Liver (tissue), 9 donors: ENCODE results near the gene RRP12. TPM values are rescaled to one million over a fixed set of nuclear protein-coding genes. Genes with fewer than 3 reads are reported as not detected.

Experiments
- DNase-seq: peaks from one replicate; pipeline ENCODE4 v3.0.0-alpha.2; 2017; ENCODE audit warnings: low spot score
- H3K27ac ChIP-seq, 2 donors: one replicate each; pipeline ENCODE4 v1.7.0; 2013; ENCODE audit warnings: inconsistent platforms in 2 of 2, low read length in 2 of 2, control low read depth in 1 of 2, low read depth in 1 of 2, mild to moderate bottlenecking in 1 of 2
- H3K27me3 ChIP-seq, 4 donors: one replicate each; pipeline versions ENCODE4 v1.6.1 to v1.7.0; 2013; ENCODE audit warnings: low read length in 3 of 4, inconsistent platforms in 1 of 4, mild to moderate bottlenecking in 1 of 4, moderate library complexity in 1 of 4; ENCODE audit not compliant: control insufficient read depth in 4 of 4, insufficient read depth in 4 of 4
- H3K36me3 ChIP-seq, 4 donors: one replicate each; pipeline versions ENCODE4 v1.6.1 to v1.7.0; 2013; ENCODE audit warnings: low read length in 3 of 4, mild to moderate bottlenecking in 3 of 4, low read depth in 1 of 4, moderate library complexity in 1 of 4; ENCODE audit not compliant: control insufficient read depth in 4 of 4, insufficient read depth in 3 of 4
- H3K4me1 ChIP-seq, 4 donors: one replicate each; pipeline versions ENCODE4 v1.6.1 to v1.7.0; 2013; ENCODE audit warnings: low read length in 3 of 4, mild to moderate bottlenecking in 3 of 4, moderate library complexity in 1 of 4; ENCODE audit not compliant: control insufficient read depth in 4 of 4, insufficient read depth in 4 of 4
- H3K4me3 ChIP-seq, 3 donors: one replicate each; pipeline versions ENCODE4 v1.6.1 to v1.7.0; 2013; ENCODE audit warnings: low read length in 3 of 3, control low read depth in 1 of 3, low read depth in 1 of 3, mild to moderate bottlenecking in 1 of 3
- H3K9ac ChIP-seq, 2 donors: one replicate each; pipeline ENCODE4 v1.7.0; 2013; ENCODE audit warnings: low read length in 2 of 2, mild to moderate bottlenecking in 2 of 2, moderate library complexity in 2 of 2, control low read depth in 1 of 2, low read depth in 1 of 2
- H3K9me3 ChIP-seq, 4 donors: one replicate each; pipeline versions ENCODE4 v1.6.1 to v1.7.0; 2013; ENCODE audit warnings: low read length in 3 of 4; ENCODE audit not compliant: control insufficient read depth in 4 of 4
- EGR1 ChIP-seq, 2 donors: IDR thresholded peaks; 2 replicates each; pipeline ENCODE4 v1.6.1; 2016 to 2018; ENCODE audit warnings: antibody characterized with exemption in 2 of 2, low read depth in 2 of 2
- FOXA1 ChIP-seq: IDR thresholded peaks from 2 replicates; pipeline ENCODE4 v1.6.1; 2016; ENCODE audit warnings: antibody characterized with exemption
- FOXA2 ChIP-seq: IDR thresholded peaks from 2 replicates; pipeline ENCODE4 v1.6.1; 2016; ENCODE audit warnings: antibody characterized with exemption
- GABPA ChIP-seq, 2 donors: IDR thresholded peaks in 1 of 2; conservative IDR thresholded peaks in 1 of 2; 2 replicates each; pipeline ENCODE4 v1.6.1; 2016; ENCODE audit warnings: antibody characterized with exemption in 2 of 2, mild to moderate bottlenecking in 1 of 2, moderate library complexity in 1 of 2
- HNF4A ChIP-seq, 2 donors: conservative IDR thresholded peaks; 2 replicates each; pipeline ENCODE4 v1.6.1; 2016; ENCODE audit warnings: antibody characterized with exemption in 2 of 2, mild to moderate bottlenecking in 2 of 2
- HNF4G ChIP-seq: IDR thresholded peaks from 2 replicates; pipeline ENCODE4 v1.6.1; 2016; ENCODE audit warnings: antibody characterized with exemption
- NR2F2 ChIP-seq: IDR thresholded peaks from 2 replicates; pipeline ENCODE4 v1.6.1; 2016; ENCODE audit warnings: antibody characterized with exemption
- RAD21 ChIP-seq, 2 donors: IDR thresholded peaks; 2 replicates each; pipeline ENCODE4 v1.6.1; 2016; ENCODE audit warnings: antibody characterized with exemption in 2 of 2, mild to moderate bottlenecking in 2 of 2
- RXRA ChIP-seq, 2 donors: IDR thresholded peaks; 2 replicates each; pipeline ENCODE4 v1.6.1; 2017 to 2018; ENCODE audit warnings: antibody characterized with exemption in 2 of 2, mild to moderate bottlenecking in 1 of 2
- SP1 ChIP-seq: IDR thresholded peaks from 2 replicates; pipeline ENCODE4 v1.6.1; 2018; ENCODE audit warnings: antibody characterized with exemption, mild to moderate bottlenecking
- TAF1 ChIP-seq: conservative IDR thresholded peaks from 2 replicates; pipeline ENCODE4 v1.6.1; 2016; ENCODE audit warnings: antibody characterized with exemption, mild to moderate bottlenecking
- WGBS: extraction: QIAGEN DNeasy Blood & Tissue Kit; methylation state at CpG from one replicate; pipeline ENCODE4 v1.1.7; 2013; 5-methylcytosine and 5-hydroxymethylcytosine counted together
- polyA plus RNA-seq, 2 donors: library from polyadenylated mRNA; stranded (reverse) in 1 of 2; unstranded in 1 of 2; fragments of 200-250 nt in 1 of 2; fragments of >200 nt in 1 of 2; fragmentation: Nextera tagmentation in 1 of 2; extraction: Ambion mirVana in 1 of 2; gene quantifications; one replicate each; pipeline versions ENCODE4 v1.2.1 to v1.2.3, GENCODE V29; 2013 to 2015
- total RNA-seq, 2 donors: library from RNA; depleted of rRNA; stranded (reverse); fragments of >200 nt; gene quantifications; one replicate each; pipeline ENCODE4 v1.2.3, GENCODE V29; 2014
- TF ChIP-seq, protein P1 (sequence below): IDR thresholded peaks from 2 replicates; pipeline ENCODE4 v1.6.1; 2016; ENCODE audit warnings: antibody characterized with exemption, mild to moderate bottlenecking
- TF ChIP-seq, protein P2 (sequence below): fragments of 150-350 bp; IDR thresholded peaks from 2 replicates; pipeline ENCODE4 v1.5.1; 2017; ENCODE audit warnings: improper control_type of control experiment, low read depth, low read length; ENCODE audit not compliant: missing input control
- TF ChIP-seq, protein P3 (sequence below): IDR thresholded peaks from 2 replicates; pipeline ENCODE4 v1.6.1; 2016; ENCODE audit warnings: antibody characterized with exemption
- TF ChIP-seq, protein P4 (sequence below): IDR thresholded peaks from 2 replicates; pipeline ENCODE4 v1.6.1; 2016; ENCODE audit warnings: antibody characterized with exemption
- TF ChIP-seq, protein P5 (sequence below): IDR thresholded peaks from 2 replicates; pipeline ENCODE4 v1.6.1; 2016; ENCODE audit warnings: antibody characterized with exemption
- donor health status: healthy.
- donor health status: healthy.
- donor health status: healthy.
- donor health status: healthy.
- donor health status: healthy.

Gene RRP12
- total and polyA plus RNA-seq, 4 donors, result 5.7 to 9.6 (median 6.9) TPM

DNA sequence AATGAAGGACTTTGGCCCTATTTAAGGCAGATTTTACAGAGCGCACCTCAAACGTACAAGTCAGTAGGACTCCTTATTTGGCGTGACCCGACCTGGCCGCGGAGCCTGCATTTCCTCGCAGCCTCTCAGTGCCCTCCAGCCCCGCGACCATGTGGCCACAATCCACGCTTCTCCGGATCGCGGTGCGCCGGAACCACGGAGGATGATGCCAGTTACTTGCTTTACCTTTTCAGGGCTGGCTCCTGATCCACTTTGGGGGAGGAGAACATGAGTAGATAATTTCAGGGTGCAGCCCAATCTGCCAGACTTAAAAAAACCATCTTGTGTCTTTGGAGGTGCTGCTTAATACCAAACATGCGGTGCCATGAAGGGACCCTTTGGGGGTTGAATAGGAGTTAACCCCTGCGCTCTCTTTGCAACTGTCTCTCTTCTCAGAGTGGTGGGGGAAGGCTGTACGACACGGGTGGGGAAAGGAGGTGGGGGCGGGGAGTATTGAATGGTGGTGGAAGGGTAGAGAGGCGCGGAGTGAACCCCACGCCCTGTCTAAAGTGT lies 80.6 kb downstream of the RRP12 start:
- peak overlapping the region; percentile 98 to 100 for H3K27ac ChIP-seq
- no peaks in the 10 kb centered on the region for H3K9me3 ChIP-seq
- H3K36me3 ChIP-seq, result no peaks in the 10 kb centered on the region
- TF ChIP-seq GABPA (IDR thresholded peaks at IDR 0.05 in 1 of 2, conservative IDR thresholded peaks at IDR 0.05 in 1 of 2), result no peak
- TF ChIP-seq EGR1 (IDR thresholded peaks at IDR 0.05; ENCODE audit: low read depth in 2 of 2), result peak in 1 of 2 donors; percentile 8
- peak; percentile 9 for TF ChIP-seq NR2F2
- TF ChIP-seq, protein P1, sequence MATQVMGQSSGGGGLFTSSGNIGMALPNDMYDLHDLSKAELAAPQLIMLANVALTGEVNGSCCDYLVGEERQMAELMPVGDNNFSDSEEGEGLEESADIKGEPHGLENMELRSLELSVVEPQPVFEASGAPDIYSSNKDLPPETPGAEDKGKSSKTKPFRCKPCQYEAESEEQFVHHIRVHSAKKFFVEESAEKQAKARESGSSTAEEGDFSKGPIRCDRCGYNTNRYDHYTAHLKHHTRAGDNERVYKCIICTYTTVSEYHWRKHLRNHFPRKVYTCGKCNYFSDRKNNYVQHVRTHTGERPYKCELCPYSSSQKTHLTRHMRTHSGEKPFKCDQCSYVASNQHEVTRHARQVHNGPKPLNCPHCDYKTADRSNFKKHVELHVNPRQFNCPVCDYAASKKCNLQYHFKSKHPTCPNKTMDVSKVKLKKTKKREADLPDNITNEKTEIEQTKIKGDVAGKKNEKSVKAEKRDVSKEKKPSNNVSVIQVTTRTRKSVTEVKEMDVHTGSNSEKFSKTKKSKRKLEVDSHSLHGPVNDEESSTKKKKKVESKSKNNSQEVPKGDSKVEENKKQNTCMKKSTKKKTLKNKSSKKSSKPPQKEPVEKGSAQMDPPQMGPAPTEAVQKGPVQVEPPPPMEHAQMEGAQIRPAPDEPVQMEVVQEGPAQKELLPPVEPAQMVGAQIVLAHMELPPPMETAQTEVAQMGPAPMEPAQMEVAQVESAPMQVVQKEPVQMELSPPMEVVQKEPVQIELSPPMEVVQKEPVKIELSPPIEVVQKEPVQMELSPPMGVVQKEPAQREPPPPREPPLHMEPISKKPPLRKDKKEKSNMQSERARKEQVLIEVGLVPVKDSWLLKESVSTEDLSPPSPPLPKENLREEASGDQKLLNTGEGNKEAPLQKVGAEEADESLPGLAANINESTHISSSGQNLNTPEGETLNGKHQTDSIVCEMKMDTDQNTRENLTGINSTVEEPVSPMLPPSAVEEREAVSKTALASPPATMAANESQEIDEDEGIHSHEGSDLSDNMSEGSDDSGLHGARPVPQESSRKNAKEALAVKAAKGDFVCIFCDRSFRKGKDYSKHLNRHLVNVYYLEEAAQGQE, result no peak
- peak; percentile 18 for TF ChIP-seq HNF4G
- TF ChIP-seq, protein P2, sequence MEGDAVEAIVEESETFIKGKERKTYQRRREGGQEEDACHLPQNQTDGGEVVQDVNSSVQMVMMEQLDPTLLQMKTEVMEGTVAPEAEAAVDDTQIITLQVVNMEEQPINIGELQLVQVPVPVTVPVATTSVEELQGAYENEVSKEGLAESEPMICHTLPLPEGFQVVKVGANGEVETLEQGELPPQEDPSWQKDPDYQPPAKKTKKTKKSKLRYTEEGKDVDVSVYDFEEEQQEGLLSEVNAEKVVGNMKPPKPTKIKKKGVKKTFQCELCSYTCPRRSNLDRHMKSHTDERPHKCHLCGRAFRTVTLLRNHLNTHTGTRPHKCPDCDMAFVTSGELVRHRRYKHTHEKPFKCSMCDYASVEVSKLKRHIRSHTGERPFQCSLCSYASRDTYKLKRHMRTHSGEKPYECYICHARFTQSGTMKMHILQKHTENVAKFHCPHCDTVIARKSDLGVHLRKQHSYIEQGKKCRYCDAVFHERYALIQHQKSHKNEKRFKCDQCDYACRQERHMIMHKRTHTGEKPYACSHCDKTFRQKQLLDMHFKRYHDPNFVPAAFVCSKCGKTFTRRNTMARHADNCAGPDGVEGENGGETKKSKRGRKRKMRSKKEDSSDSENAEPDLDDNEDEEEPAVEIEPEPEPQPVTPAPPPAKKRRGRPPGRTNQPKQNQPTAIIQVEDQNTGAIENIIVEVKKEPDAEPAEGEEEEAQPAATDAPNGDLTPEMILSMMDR, result no peak
- no peak for TF ChIP-seq SP1
- TF ChIP-seq, protein P3, sequence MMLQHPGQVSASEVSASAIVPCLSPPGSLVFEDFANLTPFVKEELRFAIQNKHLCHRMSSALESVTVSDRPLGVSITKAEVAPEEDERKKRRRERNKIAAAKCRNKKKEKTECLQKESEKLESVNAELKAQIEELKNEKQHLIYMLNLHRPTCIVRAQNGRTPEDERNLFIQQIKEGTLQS, result no peak
- TF ChIP-seq, protein P4, sequence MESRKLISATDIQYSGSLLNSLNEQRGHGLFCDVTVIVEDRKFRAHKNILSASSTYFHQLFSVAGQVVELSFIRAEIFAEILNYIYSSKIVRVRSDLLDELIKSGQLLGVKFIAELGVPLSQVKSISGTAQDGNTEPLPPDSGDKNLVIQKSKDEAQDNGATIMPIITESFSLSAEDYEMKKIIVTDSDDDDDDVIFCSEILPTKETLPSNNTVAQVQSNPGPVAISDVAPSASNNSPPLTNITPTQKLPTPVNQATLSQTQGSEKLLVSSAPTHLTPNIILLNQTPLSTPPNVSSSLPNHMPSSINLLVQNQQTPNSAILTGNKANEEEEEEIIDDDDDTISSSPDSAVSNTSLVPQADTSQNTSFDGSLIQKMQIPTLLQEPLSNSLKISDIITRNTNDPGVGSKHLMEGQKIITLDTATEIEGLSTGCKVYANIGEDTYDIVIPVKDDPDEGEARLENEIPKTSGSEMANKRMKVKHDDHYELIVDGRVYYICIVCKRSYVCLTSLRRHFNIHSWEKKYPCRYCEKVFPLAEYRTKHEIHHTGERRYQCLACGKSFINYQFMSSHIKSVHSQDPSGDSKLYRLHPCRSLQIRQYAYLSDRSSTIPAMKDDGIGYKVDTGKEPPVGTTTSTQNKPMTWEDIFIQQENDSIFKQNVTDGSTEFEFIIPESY, result no peak
- TF ChIP-seq, protein P5, sequence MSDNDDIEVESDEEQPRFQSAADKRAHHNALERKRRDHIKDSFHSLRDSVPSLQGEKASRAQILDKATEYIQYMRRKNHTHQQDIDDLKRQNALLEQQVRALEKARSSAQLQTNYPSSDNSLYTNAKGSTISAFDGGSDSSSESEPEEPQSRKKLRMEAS, result peak; percentile 18
- TF ChIP-seq HNF4A (conservative IDR thresholded peaks at IDR 0.05), result no peak
- TF ChIP-seq TAF1, result peak; percentile 25
- no peak for TF ChIP-seq FOXA2
- TF ChIP-seq FOXA1, result no peak
- no peak for TF ChIP-seq RAD21 (IDR thresholded peaks at IDR 0.05)
- no peak for TF ChIP-seq RXRA (IDR thresholded peaks at IDR 0.05)
- peaks cover 0 to 30% (median 13%) of the 10 kb centered on the region in 4 donors for H3K4me1 ChIP-seq
- peak overlapping the region; percentile 85 to 94 for H3K9ac ChIP-seq
- no peak for DNase-seq
- H3K27me3 ChIP-seq, result no peaks in the 10 kb centered on the region
- H3K4me3 ChIP-seq, result peak overlapping the region; percentile 52 to 90 (median 71)
- 7% methylated on average over 24 of the region's 24 CpGs for WGBS
